Lower leg skin (tissue), 4 donors: Measurements from ENCODE around the gene C1orf159. TPM values are rescaled to one million over a fixed set of nuclear protein-coding genes. Genes with fewer than 3 reads are reported as not detected.

Experiments
- DNase-seq, 2 donors: peaks; one replicate each; pipeline ENCODE4 v3.0.0-alpha.2; 2019; ENCODE audit warnings: low spot score in 2 of 2
- H3K4me3 ChIP-seq: fragments of 200-600 bp; sonication (generic); 2 replicates; pipeline ENCODE4 v1.5.1; 2017; ENCODE audit warnings: mild to moderate bottlenecking, low read depth; ENCODE audit not compliant: poor library complexity, severe bottlenecking
- CTCF ChIP-seq, 3 donors: fragments of 450-650 bp; IDR thresholded peaks; one replicate each; pipeline ENCODE4 v1.5.1; 2016; ENCODE audit warnings: antibody characterized with exemption in 3 of 3, mild to moderate bottlenecking in 3 of 3, moderate library complexity in 2 of 3
- POLR2A ChIP-seq, 2 donors: fragments of 450-650 bp; IDR thresholded peaks; one replicate each; pipeline ENCODE4 v1.6.1; 2016 to 2017; ENCODE audit warnings: antibody characterized with exemption in 2 of 2, mild to moderate bottlenecking in 1 of 2, moderate library complexity in 1 of 2
- WGBS, 2 donors: methylation state at CpG; one replicate each; pipeline ENCODE4 v1.1.5; 2018; 5-methylcytosine and 5-hydroxymethylcytosine counted together
- intact Hi-C: fragments of 100-400 bp; cut with DNase I; formaldehyde crosslinking; loops from one replicate; pipeline ENCODE4 v1.15.0; 2023; ENCODE audit warnings: low total_unique reads
- total RNA-seq, 4 donors: library from RNA; depleted of rRNA; stranded (reverse); fragments of >200 nt; gene quantifications; one replicate each; pipeline ENCODE4 v1.1.0, GENCODE V29; 2016

Gene C1orf159
- total RNA-seq, 4 donors from 2014 or later, result 16.1 to 36.0 (median 21.5) TPM

- no peak for DNase-seq
- TF ChIP-seq POLR2A (IDR thresholded peaks at IDR 0.05) (no peak), CTCF (IDR thresholded peaks at IDR 0.05) (no peak)
- no peak overlapping the region for H3K4me3 ChIP-seq
- WGBS, 2 donors, result 85 to 90% methylated on average over 40 to 44 of the region's 45 CpGs
- intact Hi-C loops, result no loop called here
Observed at GRCh38 chr1:1127551-1128451, 11.9 kb upstream of the C1orf159 start.

- no peak for TF ChIP-seq POLR2A (IDR thresholded peaks at IDR 0.05)
- TF ChIP-seq CTCF (IDR thresholded peaks at IDR 0.05), result no peak
- no peak for DNase-seq
- WGBS, 2 donors, result 86 to 88% methylated on average over 18 of the region's 18 CpGs
- intact Hi-C loops, result no loop called here
- H3K4me3 ChIP-seq, result no peak overlapping the region
Observed at GRCh38 chr1:1125945-1126344, 10.1 kb upstream of the C1orf159 start.

- WGBS, 2 donors, result 70 to 82% methylated on average over 26 to 29 of the region's 29 CpGs
- TF ChIP-seq CTCF (IDR thresholded peaks at IDR 0.05) (no peak), POLR2A (IDR thresholded peaks at IDR 0.05) (no peak)
- H3K4me3 ChIP-seq, result no peak overlapping the region
- no peak for DNase-seq
- intact Hi-C loops, result no loop called here
Observed at GRCh38 chr1:1124786-1125642, 9.1 kb upstream of the C1orf159 start.

- no peak overlapping the region for H3K4me3 ChIP-seq
- WGBS, 2 donors, result 70 to 83% methylated on average over 1 to 7 of the region's 7 CpGs
- intact Hi-C loops, result no loop called here
Observed at GRCh38 chr1:1124508-1124785, 8.6 kb upstream of the C1orf159 start.

More at GRCh38 chr1:1124508-1124785, 8.6 kb upstream of the C1orf159 start:
- no peak for TF ChIP-seq POLR2A (IDR thresholded peaks at IDR 0.05)
- TF ChIP-seq CTCF (IDR thresholded peaks at IDR 0.05), result no peak
- no peak for DNase-seq
